NOMO-1 treated with dmso at 0.1 percent for 144 hours (cell line): Measurements from ENCODE around the gene SNAI3.

ENCODE experiments used
- DNase-seq: peaks from one replicate; lab custom pipeline; 2025; ENCODE audit not compliant: unreplicated experiment; lab: John Stamatoyannopoulos, UW

Gene SNAI3

DNA sequence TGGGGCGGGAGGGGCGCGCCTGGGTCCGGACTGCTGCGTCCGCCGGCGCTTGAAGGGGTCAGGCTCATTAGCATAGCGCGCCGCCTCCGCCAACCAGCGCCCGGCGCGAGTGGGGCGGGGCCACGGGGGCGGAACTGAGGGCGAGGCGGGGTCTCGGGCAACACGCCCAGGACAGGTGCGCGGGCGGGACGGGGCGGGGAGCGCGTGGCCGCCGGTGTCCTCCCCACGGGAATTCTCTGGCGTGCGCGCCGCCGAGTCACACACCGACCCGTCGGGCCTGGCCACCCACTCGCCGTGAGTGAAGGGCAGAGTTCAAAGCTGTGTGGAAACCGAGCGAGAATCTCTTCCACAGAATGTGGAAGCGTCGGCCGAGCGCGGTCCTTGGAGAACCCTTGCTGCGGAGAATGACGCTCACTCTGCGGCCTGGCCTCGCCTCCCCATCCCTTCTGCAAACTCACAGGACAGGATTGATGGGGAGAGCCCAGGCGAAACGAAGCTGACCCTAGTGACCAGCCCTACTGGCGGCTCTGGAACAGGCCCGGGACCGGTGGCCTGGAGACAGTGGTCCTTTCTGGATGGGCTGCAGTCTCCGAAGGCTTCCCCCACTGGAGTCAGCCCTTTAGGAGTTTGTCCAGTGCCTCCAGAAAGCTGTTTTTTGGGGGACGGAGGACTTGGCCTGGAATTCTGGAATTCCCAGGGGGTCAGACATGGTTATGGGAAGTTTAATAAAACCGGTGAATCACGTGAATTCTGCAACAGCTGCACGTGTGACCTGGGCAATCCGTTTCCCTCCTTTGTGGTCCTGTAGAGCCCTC lies at the start of gene SNAI3:
TSS of gene SNAI3 (minus strand) at position 69 of the 815 bp plus-strand sequence. CDS start 101 bp downstream, outside the sequence.
- peak; percentile 66 for DNase-seq

DNA sequence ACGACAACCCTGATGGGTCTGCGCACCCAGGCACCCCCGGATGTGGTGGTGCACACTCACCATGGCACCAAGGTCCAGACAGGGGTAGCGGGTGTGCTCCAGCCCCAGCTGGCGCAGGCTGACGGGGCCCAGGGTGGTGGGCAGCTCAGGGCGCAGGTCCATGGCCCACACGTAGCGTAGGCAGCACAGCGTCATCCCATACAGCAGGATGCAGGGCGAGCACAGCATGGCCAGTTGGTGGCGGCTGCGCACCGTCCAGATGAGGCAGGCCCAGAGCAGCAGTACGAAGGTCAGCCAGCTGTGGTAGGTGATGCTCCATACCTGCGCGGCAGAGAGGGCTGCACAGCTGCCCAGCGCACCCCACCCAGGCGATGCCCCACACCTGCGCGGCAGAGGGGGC lies 49.8 kb upstream of the SNAI3 start:
- DNase-seq: no peak

DNA sequence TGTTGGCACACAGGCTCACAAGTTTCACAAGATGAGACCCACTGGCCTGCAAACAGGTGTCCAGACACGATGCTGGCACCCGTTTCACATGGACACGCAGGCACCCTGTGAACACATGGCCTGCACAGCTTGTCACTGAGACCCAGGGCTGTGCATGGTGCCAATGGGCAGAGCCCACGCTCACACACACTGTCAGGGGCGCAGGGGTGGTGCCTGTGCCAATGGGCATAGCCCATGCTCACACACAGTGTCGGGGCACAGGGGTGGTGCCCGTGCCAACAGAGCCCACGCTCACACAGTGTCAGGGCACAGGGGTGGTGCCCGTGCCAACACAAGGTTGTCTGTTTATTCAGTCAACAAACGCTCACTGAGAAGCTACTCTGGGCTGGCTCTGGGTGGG lies 49.3 kb upstream of the SNAI3 start:
- no peak for DNase-seq

DNA sequence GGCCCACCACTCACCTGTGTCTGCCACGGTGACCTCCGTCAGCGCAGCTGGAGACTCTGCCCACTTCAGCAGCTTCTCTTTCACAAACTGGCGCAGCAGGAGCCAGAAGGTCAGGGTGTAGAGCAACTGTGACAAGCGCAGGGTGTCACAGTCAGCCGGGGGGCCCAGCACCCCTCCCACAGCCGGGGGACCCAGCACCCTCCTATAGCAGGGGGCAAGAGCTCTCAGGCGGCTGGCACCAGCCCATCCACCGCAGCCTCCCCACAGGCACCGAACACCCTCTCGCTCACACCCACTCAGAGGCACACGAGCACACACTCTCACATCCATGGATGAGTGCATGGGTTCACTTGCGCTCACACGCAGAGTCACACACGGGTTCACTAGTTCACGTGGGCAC lies 48.8 kb upstream of the SNAI3 start:
- no peak for DNase-seq

DNA sequence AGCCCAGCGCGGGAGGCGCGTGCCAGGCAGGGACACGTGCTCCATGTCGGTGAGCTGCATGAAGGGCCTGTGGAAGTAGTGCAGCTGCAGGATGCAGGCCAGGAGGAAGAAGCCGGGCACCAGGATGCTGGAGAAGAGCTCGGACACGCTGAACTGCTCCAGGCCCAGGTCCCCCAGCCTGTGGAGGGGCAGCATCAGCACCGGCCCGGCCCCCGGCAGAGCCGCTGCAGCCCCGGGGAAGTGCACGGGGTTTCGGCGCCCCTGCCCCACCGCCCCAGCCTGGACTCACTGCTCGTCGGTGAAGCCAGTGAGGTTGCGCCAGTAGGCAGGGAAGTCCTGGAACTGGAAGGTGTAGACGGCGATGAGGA lies 48.0 kb upstream of the SNAI3 start:
- DNase-seq: no peak

DNA sequence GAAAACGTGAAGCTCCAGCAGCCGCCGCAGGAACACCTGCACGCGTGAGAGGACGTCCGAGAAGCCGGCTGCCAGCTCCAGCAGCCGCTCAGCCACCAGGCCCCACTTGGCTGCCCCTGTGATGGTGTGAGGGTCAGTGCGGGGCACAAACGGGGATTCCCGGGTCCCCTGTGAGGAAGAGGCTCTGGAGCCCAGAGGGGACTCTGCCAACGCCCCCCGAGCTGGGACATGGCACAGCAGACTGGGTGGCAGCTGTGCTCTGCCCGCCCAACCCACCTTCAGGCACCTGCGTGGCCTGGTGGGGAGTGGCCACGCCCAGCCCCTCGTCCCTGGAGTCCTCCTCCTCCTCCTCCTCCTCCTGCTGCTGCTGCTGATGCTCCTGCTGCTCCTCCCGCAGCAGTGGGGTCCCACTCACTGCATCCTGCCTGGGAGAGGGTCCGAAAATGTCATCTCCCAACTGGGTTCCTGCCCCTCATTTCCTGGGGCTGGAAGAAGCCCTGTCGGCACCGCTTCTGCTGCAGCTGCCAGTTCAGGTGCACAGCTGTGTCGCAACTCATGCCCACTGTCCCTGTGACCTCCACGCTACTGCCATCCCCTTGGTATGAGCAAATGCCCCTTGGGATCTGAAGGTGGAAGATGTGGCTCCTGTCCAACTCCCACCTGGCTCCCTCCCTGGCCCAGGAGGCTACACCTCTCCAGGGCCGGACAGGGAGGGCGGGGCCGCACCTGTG lies 47.5 kb upstream of the SNAI3 start:
- no peak for DNase-seq

DNA sequence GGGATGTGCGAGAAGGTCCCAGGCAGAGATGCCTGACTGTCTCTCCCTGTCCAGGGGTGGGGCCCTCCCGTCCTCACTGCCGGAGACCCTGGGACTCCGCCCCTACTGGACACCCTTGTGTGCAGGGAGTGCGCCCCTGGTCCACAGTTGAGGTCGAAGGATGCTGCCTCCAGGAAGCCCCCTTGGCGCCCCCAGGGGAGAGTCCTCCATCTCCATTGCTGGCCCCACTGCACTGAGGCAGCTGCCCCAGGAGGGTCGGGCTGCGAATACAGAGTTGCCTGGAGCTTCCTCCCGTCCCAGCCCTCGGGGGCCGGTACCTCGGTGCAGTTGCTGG lies 46.6 kb upstream of the SNAI3 start:
- no peak for DNase-seq

DNA sequence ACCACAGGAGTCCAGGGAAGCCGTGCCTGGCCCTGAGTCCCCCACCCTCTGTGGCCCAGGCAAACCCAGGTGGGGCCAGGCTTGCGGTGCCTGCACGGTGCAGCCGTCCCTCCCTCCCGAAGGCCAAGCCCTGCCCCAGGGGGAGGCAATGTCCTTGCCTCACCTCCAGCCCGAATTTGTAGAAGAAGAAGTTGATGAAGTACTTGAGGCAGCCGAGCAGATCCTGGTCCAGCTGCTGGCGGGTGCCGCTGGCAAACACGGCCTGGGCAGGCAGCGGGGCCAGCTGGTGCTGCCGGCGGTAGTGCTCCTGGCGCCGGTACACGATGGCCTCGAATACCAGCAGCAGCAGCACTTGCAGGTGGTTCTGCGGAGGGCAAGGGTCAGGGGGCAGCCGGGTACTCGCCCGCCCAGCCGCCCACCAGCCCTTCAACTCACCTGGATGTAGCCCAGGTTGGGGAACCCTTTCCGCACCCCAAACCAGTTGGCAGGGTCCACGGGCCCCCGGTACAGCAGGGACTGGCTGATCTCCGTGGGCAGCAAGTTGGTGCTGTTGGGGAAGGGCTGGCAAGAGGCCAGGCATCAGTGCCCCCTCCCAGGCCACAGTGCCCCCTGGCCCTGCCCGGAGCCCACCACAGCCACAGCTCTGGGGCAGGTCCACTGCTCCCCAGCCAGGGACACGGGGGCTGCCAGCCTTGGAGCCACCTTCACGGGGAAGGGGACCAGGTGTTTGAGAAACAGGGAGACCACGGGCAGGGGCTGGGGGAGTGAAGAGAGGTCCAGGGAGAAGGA lies 46.1 kb upstream of the SNAI3 start:
- DNase-seq: no peak

DNA sequence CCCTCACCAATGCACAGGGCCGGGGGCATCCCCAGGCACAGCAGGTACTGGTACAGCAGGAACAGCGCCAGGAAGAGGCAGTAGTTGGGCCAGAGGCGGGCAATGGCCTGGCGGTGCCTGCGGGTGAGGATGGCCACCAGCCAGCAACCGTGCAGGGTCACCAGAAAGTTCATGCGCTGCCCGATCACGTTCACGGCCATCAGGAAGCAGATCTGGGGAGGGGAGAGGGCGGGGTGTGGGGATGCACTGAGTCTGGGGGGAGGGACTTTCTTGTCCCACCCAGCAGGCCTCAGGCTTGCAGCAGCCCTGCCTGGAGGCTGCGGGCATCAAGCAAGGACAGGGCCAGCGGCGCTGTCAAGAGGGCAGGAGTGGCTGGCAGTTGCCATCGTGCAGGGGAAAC lies 45.4 kb upstream of the SNAI3 start:
- no peak for DNase-seq

DNA sequence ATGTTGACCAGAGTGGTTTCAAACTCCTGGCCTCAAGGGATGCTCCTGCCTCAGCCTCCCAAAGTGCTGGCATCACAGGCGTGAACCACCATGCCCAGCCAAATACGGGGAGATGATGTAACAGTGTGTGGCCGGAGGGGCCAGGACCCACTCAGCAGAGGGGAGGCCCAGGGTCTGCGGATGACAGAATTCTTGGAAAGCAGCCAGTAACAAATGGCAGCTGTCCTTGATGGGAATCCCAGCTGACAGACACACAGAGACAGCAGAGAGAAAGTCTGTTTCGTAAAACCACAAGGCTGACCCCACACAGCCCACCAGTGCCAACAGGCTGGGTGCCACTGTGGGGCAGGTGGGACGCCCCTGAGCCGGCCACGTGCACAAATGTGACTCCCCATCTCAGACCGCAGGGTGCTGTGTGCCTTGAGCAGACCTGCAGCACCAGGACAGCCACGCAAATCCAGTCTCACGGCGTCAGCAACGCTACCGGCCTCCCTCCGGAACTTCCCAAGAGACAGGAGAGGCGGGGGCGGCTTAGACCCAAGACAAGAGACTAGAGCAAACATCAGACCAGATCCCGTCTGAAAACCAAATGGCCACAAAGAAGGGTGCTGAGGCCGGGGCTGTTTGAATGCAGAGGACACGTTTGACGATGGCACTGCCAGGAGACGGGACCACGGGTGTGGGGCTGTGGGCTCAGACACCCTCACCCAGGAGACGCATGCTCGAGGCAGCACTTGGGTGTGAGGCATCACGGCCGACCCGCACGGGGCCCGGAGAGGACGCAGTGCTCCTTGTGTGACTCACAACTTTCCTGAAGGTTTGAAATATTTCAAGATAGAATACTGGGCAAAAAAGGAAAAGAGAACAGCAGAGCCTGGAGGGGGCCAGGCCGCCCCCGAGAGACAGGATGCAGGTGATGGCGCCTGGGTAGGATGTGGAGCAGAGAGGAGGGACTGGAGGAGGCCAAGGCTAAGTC lies 44.6 kb upstream of the SNAI3 start:
- DNase-seq: no peak

DNA sequence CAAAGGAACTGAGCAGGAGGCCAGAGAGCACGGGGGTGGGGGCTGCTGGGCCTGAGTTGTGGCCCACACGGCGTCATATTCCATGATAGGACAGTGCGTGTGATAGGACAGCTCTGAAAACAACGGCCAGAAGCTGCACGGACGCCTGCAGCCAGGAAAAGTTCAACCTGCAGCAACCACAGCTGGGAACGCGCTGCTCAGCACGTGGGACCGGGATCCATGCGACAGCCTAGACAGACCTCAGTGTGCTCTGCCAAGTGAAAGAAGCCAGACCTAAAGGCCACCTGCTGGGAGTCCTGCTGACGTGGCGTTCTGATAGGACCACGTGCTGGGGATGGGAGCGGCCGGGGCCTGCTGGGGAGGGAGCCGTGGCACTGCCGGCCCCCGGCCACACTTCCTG lies 41.6 kb upstream of the SNAI3 start:
- DNase-seq: no peak

DNA sequence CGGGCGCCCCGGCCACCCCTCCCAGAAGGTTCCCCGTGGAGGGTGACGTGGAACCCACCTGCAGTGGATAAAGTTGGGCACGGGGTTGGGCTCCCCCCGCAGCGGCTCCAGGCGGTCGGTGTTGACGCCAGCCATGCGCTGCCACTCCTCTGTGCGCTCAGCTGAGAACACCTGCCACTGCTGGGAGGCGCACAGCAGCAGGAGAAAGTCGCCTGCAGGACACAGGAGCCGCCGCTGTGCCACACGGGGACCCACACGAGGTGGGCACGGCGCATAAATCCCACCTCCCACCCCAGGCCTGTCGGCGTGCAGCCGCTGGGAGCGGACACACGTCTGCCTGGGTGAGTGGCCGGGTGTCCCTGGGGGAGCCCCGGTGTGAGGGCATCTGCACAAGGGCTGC lies 40.7 kb upstream of the SNAI3 start:
- no peak for DNase-seq

DNA sequence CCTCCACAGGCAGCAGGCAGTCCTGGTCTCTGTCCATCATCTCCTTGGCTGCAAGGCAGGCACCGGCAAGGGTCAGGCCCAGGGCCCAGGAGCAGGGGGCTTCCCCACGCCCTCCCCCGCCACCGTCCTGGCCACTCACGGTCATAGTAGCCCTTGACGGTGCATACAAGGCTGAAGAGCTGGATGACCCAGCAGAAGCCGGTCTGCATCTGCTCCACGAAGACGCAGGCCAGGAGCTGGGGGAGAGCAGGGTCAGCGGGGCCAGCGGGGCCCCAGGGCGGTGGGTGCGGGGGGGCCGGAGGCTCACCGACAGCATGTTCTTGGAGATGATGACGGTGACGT lies 40.1 kb upstream of the SNAI3 start:
- DNase-seq: no peak

DNA sequence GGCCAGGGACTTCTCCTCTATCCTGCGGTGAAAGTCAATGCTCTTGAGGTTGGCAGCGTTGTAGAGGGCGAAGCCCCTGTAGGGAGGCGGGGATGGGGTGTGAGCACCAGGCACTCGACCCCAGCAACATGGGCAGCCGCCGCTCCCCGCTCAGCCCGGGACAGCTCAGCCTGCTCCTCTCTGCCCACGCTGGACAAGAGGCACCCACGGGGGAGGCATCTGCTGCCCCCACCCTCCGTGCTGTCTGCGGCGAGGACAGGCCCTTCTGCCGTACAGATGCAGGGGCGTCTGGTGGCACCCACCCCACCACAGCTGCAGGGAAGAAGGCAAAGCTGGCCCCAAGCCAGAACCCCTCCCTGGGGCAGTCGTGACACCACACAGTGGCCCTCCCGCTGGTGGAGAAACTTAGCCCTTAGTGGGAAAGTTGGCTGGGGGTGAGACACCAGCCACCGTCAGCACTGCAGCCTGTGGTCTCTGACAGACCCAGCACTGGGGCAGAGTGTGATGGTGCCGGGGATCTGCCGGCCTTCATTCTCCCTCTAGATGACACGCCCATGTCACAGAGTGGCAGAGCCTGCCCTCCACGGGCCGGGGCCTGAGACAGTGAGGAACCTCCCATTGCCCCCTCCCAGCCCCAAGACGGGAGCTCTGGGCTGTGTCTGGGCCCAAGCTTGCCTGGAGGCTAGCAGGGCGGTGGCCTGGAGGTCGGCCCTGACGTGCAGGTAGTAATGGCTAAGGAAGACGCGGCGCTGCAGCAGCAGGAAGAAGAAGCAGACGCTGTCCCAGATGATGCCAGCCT lies 39.5 kb upstream of the SNAI3 start:
- DNase-seq: no peak

DNA sequence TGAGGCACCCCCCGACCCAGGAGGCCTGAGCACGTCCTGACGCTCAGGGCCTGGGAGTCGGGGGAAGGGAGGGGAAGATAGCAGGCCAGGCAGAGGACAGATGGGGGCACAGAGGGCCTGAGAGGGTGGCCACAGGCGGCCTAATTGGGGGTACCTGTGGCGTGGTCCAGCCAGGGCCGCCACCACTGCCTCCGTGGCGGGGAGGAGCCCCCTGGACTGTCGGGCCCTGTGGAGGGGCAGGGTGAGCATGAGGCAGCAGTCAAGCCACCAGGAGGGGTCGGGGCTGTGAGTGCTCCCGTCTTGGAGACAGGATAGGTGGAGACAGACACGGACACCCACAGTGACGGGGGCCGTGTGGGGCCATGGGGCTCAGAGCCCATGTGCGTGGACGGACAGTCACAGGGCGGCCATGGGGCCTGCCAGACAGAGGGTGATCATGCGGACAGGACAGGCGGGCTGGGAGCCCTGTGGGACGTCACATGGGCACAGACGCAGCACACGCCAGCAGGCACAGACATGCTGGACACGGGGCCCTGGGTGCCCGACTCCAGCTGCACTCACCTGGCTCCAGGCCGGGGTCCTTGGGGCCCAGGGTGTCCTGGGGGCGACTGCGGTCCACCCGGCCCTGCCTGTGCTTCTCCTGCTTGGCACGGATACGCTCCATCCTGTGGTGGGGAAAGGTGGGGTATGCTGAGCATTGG lies 38.7 kb upstream of the SNAI3 start:
- DNase-seq: no peak

DNA sequence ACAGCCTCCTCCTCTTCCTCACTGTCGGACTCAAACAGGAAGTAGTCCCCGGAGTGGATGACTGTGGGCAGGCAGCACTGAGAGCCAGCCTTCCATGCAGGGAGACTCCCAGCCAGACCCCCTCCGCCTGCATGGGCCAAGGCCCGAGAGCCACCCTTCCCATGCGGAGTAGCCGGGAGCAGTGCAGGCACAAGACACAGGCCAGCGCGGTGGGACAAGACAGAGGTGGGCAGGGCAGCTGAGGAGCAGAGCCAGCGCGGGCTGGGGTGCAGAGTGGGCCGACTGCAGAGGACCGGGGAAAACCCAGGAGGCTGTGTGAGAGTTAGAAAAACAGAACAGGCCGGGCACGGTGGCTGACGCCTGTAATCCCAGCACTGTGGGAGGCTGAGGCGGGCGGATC lies 37.6 kb upstream of the SNAI3 start:
- no peak for DNase-seq

DNA sequence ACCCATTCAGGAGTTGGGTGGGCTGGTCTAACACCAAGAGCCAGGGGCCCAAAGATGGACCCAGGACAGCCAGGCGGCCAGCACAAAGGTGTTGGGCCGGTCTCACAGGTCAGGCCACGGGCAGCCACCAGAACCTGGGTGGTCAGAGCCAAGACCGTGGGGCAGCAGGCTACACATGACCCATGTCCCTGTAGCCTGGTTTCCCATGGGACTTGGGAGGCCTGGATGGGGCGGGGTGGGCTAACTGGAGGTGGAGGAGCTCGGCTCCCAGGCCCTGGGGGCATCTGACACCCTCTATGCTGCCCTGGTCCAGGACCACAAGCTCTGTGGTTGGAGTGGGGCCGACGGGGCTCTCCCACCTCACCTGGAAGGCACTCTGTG lies 37.2 kb upstream of the SNAI3 start:
- DNase-seq: no peak

DNA sequence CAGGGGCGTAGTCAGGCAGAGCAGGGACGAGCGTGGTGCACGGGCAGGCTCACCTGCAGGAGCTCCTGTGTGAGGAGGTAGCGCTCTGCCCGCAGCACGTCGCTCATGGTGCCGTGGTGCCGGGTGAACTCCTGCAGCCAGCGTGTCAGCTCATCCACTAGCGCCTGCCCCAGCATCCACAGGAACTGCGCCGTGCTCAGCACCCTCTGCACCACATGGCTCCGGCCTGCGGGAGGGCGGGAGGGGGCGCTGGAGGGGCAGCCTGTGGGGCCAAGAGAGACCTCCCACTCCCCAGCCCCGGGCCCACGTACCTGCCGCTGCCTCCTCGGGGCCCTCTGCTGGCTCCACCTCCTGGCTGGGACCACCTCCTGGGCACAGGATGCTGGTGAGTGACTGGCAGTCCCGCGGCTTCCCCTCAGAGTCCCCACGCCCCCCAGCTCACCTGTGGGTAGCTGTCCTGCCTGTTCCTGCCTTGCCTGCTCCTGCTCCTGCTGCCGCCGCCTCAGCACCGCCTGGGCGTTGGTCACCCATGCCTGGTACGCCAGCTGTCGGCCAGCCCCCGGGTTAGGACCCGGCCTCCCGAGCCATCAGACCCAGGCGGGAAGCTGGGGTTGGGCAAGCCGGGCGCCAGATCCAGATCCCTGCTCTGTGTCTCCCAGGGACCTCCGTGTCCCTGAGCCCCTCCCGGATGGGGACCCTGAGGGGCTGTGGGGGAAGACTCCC lies 36.6 kb upstream of the SNAI3 start:
- DNase-seq: no peak
